HG02610 (cell line): ENCODE measurements around the gene ADAM11.
"Not testable (repeated sequence)": the region's sequence is repeated elsewhere in the genome, so short reads cannot be mapped to it uniquely, and the experiment has no call there.

ENCODE experiments used
- ATAC-seq: cut with Tn5 transposase; IDR thresholded peaks from one replicate; pipeline ENCODE4 v1.9.1; 2021; ENCODE audit warnings: mild to moderate bottlenecking, moderate library complexity; ENCODE audit not compliant: unreplicated experiment

The ADAM11 gene, protein sequence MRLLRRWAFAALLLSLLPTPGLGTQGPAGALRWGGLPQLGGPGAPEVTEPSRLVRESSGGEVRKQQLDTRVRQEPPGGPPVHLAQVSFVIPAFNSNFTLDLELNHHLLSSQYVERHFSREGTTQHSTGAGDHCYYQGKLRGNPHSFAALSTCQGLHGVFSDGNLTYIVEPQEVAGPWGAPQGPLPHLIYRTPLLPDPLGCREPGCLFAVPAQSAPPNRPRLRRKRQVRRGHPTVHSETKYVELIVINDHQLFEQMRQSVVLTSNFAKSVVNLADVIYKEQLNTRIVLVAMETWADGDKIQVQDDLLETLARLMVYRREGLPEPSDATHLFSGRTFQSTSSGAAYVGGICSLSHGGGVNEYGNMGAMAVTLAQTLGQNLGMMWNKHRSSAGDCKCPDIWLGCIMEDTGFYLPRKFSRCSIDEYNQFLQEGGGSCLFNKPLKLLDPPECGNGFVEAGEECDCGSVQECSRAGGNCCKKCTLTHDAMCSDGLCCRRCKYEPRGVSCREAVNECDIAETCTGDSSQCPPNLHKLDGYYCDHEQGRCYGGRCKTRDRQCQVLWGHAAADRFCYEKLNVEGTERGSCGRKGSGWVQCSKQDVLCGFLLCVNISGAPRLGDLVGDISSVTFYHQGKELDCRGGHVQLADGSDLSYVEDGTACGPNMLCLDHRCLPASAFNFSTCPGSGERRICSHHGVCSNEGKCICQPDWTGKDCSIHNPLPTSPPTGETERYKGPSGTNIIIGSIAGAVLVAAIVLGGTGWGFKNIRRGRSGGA

GRCh38 chr17:44758414-44759085 is at the start of gene ADAM11:
Gene ADAM11 (plus strand): TSS chr17:44758988. CDS start chr17:44759200, 212 bp downstream.
- ATAC-seq = no peak

GRCh38 chr17:44719444-44719843 is 39.3 kb upstream of the ADAM11 start:
- no peak for ATAC-seq

DNA sequence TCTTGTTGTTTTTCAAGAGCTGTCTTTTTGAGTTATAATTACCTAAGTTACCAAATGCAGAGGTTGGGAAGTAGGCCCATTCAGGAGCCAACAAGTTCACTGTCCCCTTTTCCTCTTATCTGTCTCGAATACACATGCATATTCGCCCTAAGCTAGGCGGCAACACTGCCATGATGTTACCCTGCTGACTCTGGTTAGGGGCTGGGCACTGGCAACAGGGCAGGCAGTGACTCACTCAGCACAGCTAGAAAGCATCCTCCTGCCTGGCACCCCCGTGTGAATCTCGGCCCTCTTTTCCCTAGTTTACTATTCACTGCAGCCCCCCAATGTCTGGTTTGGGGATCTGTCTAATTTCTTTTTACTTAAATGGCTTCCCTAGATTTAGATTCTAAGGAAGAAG is 36.5 kb upstream of the ADAM11 start:
- no peak for ATAC-seq

DNA sequence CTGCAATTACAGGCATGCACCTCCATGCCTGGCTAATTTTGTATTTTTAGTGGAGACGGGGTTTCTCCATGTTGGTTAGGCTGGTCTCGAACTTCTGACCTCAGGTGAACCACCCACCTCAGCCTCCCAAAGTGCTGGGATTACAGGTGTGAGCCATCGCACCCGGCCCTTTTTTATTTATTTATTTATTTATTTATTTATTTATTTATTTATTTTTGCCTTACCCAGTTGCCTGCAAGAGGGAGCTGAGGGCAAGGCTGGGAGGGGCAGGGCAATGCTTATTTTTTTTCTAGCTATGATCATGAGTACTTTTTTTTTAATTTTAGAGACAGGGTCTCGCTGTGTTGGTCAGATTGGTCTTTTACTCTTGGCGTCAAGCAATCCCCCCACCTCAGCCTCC is 32.7 kb upstream of the ADAM11 start:
- ATAC-seq = not testable (repeated sequence)

DNA sequence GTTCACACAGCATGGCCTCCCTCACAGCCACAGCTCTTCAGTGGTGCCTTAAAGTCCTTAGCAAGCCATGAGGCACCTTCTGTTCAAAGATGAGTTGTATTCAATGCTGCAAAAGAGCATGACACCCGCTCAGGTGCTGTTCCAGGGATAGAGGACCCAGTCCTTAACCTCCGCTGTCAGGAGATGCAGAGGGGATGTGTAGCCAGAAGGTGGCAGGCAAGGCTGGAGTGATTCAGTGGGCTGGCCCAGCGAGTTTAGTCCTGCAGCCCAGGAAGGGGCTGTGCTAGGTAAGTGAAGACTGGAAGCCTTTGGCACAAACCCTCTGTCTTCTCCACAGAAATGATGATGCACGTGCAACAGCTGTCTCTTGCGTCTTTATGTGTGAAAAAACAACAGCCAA is 25.0 kb upstream of the ADAM11 start:
- ATAC-seq = no peak

GRCh38 chr17:44734272-44734671 is 24.5 kb upstream of the ADAM11 start:
- ATAC-seq = no peak

GRCh38 chr17:44736551-44737240 is 22.1 kb upstream of the ADAM11 start:
- ATAC-seq = no peak

DNA sequence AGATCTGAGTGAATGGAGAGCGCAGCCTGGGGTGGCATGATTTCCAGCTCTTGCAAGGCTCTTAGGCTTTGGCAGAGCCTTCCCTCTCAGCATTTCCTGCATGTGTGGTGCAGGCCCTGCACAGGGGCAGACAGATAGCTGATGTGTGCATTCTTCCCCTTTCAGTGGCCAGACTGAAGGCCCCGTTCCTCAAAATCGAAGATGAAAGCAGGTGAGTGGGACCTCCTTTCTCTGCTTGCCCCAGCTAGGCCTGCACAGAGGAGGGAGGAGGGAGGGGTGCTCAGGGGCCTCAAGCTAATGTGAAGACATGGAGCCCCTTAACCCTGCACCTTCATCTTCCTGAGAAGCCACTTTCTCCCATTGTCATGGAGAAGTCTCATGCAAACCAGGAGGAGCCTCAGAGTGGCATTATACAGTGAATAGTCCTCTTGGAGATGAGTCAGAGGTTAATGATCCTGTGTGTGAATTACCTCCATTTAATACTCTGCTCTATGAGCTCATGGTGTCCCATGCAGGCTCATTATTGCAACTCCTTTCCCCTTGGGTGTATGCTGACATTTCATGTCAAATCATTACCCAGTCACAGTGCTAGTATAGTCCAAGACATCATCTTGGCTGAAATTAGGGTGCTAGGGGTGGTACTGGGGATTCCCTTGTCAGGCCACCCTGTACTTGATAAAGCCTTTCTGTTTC is 20.4 kb upstream of the ADAM11 start:
- peak; percentile 59 for ATAC-seq

GRCh38 chr17:44741316-44741715 is 17.5 kb upstream of the ADAM11 start:
- no peak for ATAC-seq

- no peak for ATAC-seq
These were observed 13.5 kb upstream of the ADAM11 start for GRCh38 chr17:44745301-44745700.

GRCh38 chr17:44745738-44746137 is 13.1 kb upstream of the ADAM11 start:
- not testable (repeated sequence) for ATAC-seq

- no peak for ATAC-seq
These were observed 11.2 kb upstream of the ADAM11 start for GRCh38 chr17:44747566-44747965.

DNA sequence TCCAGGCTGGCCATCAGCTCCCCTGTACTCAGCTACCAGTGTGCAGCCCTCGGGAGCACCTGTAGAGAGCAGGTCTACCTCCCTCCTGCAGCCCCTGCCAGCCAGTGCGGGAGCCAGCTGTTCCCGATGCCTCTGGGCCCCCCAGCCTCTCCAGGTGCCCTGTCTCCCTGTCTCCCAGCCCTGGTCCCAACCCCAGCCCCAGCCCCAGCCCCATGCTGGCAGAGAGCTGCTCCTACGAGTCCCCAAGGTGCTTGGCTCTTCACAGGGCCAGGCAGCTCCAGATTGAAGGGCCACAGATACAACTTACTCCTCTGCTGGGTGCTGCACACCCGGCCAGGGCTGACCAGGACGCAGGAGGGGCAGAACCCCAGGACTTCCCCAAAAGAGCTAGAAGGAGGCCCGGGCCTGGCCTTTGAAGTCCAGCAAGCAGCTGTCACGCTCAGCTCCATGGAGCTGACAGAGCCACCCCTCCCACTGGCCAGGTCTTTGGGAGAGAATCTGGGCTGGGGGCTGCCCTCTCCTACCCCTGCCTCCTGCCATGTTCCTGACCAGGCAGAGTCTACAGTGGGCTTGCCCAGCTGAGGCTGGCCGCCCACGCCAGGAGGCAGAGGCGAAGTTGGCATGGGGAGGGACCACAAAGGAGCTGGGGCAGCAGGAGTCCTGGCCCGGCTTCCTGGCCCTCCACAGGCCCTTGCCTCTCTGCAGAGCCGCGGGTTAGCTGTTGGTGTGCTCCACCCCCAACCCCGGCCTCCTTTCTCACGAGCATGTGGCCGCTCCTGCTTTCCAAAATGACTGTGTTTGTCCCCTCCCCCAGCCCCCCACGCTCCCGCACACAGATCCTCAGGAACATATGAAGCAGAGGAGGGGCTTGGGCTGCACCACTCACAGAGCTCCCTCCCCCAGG is 9.5 kb upstream of the ADAM11 start:
- no peak for ATAC-seq

DNA sequence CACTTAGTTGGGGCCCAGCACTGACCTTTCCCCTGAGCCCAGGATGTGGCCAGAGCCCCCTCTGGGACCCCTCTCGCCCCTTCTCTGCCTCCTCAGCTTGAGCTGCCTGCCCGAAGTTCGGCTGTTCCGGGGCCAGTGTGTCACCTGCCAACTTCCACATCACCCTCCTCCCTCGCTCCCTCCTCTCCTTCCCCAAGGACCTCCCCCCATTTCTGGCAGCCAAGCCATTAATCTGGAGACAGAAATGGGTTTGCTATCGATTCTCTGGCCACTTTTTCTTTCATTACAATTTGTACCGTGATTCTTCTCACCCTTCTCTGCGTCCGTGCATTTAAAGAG is 8.8 kb upstream of the ADAM11 start:
- ATAC-seq = no peak

DNA sequence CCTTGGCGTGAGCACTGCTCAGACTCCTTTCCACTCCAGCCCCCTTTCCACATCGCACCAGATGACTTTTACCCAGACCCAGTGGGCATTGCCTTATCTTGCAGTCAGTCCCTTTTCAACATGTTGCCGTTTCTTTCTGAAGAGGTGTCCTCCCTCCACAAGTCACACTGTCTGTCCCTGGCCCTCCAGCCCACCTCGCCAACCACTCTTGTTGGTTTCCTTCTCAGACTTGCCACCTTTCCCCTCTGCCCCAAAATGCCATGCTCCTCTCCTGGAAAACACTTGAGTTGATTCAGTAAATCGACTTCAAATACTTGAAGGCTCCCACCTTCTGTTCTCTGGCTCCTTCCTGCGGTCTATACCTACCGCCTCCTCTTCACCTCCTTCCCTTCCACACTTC is 7.5 kb upstream of the ADAM11 start:
- ATAC-seq = no peak

DNA sequence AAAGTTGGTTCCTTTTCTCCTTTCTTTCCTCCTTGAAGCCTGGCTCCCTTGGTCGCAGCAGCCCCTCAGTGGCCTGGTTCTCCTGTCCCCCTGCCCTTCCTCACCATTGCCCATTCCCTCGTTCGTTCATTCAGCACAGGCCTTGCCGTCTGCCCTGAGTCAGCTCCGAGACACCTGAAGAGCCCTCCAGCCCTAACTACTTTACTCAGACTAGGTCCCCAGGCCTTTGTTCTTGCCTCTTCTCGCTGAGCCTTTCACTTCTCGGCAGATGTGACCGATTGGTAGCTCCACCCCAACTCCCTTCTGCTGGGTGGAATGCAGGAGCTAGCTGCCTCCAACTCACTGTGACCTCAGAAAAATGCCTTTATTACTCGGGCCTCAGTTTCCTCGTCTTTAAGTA is 7.0 kb upstream of the ADAM11 start:
- ATAC-seq = no peak

- no peak for ATAC-seq
These were observed 5.6 kb upstream of the ADAM11 start for GRCh38 chr17:44752953-44753861.

GRCh38 chr17:44754276-44754675 is 4.5 kb upstream of the ADAM11 start:
- ATAC-seq = no peak
